ENCODE measurements around the gene OR4D11.
"Not testable (repeated sequence)": the region's sequence is repeated elsewhere in the genome, so short reads cannot be mapped to it uniquely, and the experiment has no call there.

OR4D11 gene

GRCh38 chr11:59503276-59503675, at the start of gene OR4D11:
OR4D11 (plus strand) TSS chr11:59503576; CDS start chr11:59503576, 0 bp downstream.
- DNase-seq, result no peak

DNA sequence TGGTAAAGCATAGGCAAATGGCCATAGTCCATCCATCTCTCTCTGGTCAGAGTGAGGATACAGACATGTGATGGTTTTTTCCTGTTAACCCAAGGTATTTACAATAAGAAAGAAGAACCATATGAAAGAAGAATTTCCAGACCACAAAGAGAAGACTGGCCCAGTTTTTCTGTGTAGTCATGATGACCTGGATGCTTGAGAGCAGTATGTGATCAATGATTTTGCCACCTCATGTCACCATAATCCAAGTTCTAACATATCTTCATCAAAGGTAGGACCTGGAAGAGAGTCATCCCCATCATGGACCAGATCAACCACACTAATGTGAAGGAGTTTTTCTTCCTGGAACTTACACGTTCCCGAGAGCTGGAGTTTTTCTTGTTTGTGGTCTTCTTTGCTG, 46.7 kb upstream of the OR4D11 start, which contains the start of gene OR4D6:
OR4D6 (plus strand) TSS at position 301 of the 400 bp plus-strand sequence; CDS start at position 301, 0 bp downstream.
- no peak for DNase-seq

- no peak for DNase-seq
These were observed 43.5 kb upstream of the OR4D11 start for GRCh38 chr11:59459916-59460315.

- no peak for DNase-seq
These were observed 40.2 kb upstream of the OR4D11 start for GRCh38 chr11:59463190-59463641.

DNA sequence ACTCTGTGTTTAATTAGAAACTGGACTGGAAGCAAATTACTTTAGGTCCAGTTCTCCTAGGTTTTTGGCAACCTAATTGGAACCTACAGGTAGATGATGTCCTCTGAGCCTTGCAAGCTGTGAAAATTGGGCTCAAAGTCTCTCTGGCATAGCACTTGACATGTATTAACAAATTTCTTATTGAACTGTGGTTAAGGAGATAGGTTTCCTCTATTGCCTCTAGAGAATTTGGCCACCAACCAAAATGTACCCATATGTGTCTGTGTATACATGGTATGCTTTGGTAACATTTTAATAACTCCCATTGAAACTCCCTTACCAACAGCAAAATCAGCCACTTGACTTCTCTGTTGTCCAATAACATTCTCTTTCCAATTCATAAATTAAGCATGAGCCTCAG, 30.4 kb upstream of the OR4D11 start, which contains the start of gene OR4D10:
OR4D10 (plus strand) TSS at position 301 of the 400 bp plus-strand sequence. CDS start 4,115 bp downstream, outside the sequence.
- no peak for DNase-seq

DNA sequence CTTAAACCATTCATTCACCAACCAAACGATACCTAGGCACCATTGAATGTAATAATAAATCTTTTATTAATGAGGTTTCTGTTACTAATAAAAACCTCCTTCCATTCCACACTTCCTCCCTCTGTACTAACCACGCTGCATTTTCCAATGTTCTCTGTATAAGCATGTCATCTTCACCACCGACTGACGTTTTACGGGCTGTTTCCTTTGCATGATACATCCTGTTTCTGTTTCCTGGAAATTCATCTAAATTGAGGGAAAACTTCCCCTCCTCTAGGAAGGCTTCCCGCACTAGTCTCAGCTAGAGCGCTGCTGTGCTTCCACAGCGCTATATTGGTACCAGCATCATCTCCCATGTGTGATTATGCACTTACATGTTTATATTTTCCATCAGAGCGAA, 28.2 kb upstream of the OR4D11 start:
- no peak for DNase-seq

DNA sequence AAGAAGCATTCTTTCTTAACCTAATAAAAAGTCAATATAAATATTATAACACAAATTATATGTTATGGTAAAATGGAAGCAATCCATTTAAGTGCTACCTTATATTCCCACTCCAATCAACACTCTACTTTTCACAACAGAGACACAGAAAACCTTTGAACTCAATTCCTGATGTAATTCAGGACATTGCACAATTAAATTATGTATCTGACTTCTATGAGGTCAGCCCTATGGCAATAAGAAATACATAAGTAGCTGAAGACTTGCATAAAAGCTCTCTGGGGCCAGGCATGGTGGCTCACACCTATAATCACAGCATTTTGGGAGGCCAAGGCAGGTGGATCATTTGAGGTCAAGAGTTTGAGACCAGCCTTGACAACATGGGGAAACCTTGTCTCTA, 23.5 kb upstream of the OR4D11 start:
- DNase-seq, result no peak

DNA sequence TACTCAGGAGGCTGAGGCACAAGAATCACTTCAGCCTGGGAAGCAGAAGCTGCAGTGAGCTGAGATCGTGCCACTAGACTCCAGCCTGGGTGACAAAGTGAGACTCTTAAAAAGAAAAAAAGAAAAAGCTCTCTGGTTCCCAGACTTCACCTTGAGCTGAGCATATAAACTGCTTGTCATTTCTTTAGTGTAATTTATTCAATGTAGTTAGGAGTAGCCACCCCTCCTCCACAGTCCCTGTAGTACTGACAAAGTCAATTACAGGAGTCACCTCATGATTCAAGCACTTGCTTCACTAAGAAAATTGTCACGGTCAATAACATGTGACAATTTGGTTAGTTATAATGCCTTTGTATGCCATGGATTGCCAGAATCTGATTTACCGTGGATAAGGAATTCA, 23.0 kb upstream of the OR4D11 start:
- DNase-seq, result no peak

GRCh38 chr11:59501931-59502330, 1.4 kb upstream of the OR4D11 start:
- DNase-seq, result no peak

GRCh38 chr11:59510941-59511589, 7.7 kb downstream of the OR4D11 start, which contains the start of gene OR4D9:
OR4D9 (plus strand) TSS chr11:59511539; CDS start chr11:59514913, 3,374 bp downstream.
- DNase-seq, result no peak

GRCh38 chr11:59511675-59512074, 8.3 kb downstream of the OR4D11 start:
- DNase-seq, result no peak

GRCh38 chr11:59520139-59520538, 16.8 kb downstream of the OR4D11 start:
- not testable (repeated sequence) for DNase-seq

DNA sequence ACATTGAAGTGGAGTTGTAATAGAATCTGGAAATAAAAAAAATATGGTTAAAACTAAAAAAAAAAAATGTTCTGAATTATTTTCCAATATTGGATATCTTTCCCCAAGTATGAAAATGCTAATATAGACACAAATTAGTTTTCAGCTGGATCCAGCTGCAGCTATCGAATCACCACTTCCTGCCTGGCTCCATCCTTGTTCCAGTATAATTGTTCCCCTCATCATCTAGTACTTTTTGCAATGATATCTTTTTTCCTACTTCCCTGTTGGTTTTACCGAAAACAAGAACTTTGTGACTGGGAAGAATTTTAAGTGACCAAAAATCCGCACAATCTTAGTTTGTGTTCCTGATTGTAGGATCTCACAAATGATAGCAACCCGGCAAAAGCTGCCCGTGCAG, 17.4 kb downstream of the OR4D11 start:
- no peak for DNase-seq

DNA sequence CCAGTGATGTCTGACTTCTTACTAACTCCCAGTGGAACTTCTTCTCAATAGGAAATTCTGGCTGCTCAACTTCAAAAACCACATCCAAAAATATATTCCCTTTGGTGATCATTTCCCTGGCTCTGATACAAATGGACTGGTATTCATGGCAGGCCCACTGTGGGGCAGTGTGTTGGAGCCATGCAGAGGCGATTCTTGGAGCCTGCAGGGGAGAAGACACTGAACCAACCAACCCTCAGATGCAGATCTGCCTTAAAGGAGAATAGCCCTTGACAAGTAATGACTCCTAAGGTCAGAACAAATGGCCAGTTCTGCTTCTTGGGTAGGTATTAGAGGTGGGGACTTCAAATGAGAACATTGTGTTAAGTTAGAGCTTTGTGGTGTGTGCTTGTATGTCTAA, 20.2 kb downstream of the OR4D11 start:
- no peak for DNase-seq

DNA sequence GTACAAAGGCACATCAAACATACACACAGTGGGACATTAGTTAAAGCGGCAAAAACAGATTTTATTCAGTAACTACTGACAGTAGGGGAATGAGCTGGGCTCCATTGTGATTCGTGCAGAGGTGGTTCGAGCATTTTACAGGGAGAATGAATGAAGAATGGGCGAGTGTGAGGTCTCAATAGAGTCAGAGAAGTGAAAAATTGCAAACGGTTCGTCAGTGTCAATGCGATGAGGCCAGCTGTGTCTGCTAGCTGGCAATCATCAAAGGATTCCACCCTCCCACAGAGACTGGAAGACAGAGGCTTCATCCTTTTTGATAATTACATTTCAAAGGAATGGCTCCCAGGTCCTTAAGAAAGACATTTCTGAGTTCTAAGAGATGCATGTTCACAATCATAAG, 25.3 kb downstream of the OR4D11 start:
- no peak for DNase-seq

DNA sequence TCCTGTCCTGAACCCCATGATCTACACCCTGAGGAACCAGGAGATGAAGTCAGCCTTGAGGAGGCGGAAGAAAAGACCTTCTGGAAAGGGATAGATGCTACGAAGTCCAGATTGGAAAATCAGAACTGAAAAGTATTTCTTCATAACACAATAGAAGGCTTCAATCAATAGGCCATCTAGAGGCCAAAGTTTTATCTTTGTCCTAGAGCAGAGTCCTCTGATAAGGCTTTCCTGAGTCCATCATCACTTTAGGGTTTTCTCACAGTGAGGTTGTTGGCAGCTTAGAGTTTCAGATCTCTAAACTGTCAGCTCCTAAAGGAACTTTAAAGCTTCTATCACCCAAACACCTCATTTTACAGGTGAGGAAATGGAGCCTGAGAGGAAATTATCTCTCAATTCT, 29.2 kb downstream of the OR4D11 start:
- no peak for DNase-seq

DNA sequence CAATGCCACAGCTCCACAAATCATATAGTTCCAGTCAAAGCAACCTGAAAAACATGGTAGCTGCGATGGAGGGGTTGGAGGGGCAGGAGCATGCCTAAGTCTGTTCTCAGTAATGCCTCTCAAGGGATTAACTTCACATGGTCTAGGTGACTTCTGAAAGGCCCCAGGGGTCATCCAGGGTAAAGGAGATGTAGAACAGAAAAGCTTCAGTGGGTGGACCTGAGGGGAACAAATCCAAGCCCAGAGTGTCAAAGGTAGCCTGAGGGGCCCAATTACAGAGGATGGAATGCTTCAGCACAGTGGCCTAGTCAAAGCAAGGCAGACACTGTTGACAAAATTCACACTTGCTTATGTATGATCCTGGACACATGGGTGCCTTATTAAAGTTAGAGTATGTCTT, 31.3 kb downstream of the OR4D11 start:
- DNase-seq, result no peak

GRCh38 chr11:59542142-59542810, 38.9 kb downstream of the OR4D11 start:
- no peak for DNase-seq

GRCh38 chr11:59543713-59544112, 40.3 kb downstream of the OR4D11 start:
- not testable (repeated sequence) for DNase-seq

DNA sequence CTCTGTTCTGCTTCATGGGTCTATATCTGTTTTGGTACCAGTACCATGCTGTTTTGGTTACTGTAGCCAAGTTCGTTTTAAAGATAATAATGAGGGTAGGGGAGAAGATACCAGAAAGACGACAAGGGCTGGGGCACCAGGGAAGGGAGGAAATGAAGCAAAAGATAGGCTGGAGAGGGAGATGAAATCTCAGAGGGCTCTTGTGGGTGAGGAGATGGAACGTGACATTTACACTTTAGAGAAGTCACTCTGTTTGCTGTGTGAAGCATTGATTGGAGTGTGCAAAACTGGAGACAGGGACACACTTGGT, 41.4 kb downstream of the OR4D11 start:
- DNase-seq, result no peak

GRCh38 chr11:59545179-59546020, 42.0 kb downstream of the OR4D11 start:
- DNase-seq, result no peak

DNA sequence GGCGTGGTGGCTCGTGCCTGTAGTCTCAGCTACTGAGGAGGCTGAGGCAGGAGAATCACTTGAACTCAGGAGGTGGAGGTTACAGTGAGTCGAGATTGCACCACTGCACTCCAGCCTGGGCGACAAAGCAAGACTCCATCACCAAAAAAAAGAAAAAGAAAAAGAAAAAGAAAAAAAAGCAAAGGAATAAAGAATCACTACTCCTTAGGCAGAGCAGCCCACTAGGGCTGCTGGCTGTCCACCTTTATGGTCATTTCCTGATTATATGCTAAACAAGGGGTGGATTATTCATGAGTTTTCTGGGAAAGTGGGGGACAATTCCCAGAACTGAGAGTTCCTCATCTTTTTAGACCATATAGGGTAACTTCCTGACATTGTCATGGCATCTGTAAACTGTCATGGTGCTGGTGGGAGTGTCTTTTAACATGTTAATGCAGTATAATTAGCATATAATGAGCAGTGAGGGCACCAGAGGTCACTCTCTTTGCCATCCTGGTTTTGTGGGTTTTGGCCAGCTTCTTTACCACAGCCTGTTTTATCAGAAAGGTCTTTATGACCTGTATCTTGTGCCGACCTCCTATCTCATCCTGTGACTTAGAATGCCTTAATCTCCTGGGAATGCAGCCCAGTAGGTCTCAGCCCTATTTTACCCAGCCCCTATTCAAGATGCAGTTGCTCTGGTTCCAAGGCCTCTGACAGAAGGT, 44.4 kb downstream of the OR4D11 start:
- DNase-seq, result not testable (repeated sequence)

DNA sequence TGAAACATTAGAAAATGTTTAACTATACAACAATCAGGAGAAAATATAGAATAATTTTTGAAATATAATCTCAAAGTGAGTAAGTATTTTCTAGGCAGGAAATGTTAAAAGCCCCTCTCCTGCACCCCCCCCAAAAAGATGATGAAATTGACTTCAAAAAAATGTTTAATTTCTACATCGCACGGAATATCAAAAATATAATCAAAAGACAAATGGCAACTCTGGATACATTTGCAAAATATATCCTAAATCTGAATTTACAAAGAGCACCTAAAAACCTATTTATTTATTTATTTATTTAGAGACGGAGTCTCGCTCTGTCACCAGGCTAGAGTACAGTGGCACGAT, 44.9 kb downstream of the OR4D11 start:
- DNase-seq, result no peak

Measured in NCI-H774 (cell line).